GM23338 (cell line): ENCODE data around the gene ANKRD44.

ENCODE experiments used
- EZH2 ChIP-seq: fragments of 200-600 bp; sonication (generic); IDR thresholded peaks from one replicate; pipeline ENCODE4 v1.8.0; 2017; ENCODE audit warnings: antibody characterized with exemption, mild to moderate bottlenecking, low read depth; ENCODE audit not compliant: unreplicated experiment
- EZH2phosphoT487 ChIP-seq: fragments of 200-600 bp; sonication (generic); IDR thresholded peaks from one replicate; pipeline ENCODE4 v1.8.1; 2018; ENCODE audit warnings: antibody characterized with exemption; ENCODE audit not compliant: unreplicated experiment
- JUNB ChIP-seq: IDR thresholded peaks from one replicate; pipeline ENCODE4 v1.6.1; 2016; ENCODE audit warnings: antibody characterized with exemption; ENCODE audit not compliant: unreplicated experiment
- POLR2AphosphoS5 ChIP-seq: IDR thresholded peaks from 2 replicates; pipeline ENCODE4 v1.6.1; 2016; ENCODE audit warnings: antibody characterized with exemption, low read depth
- STAT1 ChIP-seq: IDR thresholded peaks from one replicate; pipeline ENCODE4 v1.6.1; 2016; ENCODE audit warnings: antibody characterized with exemption; ENCODE audit not compliant: unreplicated experiment
- TF ChIP-seq, protein P1 (sequence below): IDR thresholded peaks from 2 replicates; pipeline ENCODE4 v1.6.1; 2016; ENCODE audit warnings: antibody characterized with exemption
- TF ChIP-seq, protein P2 (sequence below): IDR thresholded peaks from one replicate; pipeline ENCODE4 v1.6.1; 2018; ENCODE audit warnings: antibody characterized with exemption; ENCODE audit not compliant: unreplicated experiment
- TF ChIP-seq, protein P3 (sequence below), 2 experiments: fragments of 200-600 bp in 1 of 2; sonication (generic) in 1 of 2; conservative IDR thresholded peaks; 2 replicates each; pipeline versions ENCODE4 v1.5.1 to v1.6.1; 2016 to 2017; ENCODE audit warnings: antibody characterized with exemption in 2 of 2, low read depth in 2 of 2, mild to moderate bottlenecking in 2 of 2, moderate library complexity in 1 of 2

DNA sequence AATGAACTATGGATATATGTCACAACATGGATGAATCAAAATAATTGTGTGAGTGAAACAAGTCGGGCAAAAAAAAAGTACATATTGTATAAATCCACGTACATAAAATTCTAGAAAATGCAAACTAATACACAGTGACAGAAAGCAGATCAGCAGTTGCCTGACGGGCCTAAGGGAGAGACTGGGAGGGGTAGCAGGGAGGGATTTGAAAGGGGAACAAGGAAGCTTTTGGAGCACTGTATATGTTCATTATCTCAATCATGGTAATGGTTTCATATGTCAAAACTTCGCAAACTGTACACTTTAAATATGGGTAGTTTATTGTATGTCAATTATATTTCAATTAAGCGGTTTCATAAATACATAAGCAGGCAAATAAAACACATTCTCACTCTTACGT is 153.8 kb downstream of the ANKRD44 start:
- no peak for TF ChIP-seq EZH2phosphoT487
- TF ChIP-seq, protein P1, sequence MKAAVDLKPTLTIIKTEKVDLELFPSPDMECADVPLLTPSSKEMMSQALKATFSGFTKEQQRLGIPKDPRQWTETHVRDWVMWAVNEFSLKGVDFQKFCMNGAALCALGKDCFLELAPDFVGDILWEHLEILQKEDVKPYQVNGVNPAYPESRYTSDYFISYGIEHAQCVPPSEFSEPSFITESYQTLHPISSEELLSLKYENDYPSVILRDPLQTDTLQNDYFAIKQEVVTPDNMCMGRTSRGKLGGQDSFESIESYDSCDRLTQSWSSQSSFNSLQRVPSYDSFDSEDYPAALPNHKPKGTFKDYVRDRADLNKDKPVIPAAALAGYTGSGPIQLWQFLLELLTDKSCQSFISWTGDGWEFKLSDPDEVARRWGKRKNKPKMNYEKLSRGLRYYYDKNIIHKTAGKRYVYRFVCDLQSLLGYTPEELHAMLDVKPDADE: no peak
- TF ChIP-seq, protein P2, sequence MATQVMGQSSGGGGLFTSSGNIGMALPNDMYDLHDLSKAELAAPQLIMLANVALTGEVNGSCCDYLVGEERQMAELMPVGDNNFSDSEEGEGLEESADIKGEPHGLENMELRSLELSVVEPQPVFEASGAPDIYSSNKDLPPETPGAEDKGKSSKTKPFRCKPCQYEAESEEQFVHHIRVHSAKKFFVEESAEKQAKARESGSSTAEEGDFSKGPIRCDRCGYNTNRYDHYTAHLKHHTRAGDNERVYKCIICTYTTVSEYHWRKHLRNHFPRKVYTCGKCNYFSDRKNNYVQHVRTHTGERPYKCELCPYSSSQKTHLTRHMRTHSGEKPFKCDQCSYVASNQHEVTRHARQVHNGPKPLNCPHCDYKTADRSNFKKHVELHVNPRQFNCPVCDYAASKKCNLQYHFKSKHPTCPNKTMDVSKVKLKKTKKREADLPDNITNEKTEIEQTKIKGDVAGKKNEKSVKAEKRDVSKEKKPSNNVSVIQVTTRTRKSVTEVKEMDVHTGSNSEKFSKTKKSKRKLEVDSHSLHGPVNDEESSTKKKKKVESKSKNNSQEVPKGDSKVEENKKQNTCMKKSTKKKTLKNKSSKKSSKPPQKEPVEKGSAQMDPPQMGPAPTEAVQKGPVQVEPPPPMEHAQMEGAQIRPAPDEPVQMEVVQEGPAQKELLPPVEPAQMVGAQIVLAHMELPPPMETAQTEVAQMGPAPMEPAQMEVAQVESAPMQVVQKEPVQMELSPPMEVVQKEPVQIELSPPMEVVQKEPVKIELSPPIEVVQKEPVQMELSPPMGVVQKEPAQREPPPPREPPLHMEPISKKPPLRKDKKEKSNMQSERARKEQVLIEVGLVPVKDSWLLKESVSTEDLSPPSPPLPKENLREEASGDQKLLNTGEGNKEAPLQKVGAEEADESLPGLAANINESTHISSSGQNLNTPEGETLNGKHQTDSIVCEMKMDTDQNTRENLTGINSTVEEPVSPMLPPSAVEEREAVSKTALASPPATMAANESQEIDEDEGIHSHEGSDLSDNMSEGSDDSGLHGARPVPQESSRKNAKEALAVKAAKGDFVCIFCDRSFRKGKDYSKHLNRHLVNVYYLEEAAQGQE: no peak
- TF ChIP-seq, protein P3, sequence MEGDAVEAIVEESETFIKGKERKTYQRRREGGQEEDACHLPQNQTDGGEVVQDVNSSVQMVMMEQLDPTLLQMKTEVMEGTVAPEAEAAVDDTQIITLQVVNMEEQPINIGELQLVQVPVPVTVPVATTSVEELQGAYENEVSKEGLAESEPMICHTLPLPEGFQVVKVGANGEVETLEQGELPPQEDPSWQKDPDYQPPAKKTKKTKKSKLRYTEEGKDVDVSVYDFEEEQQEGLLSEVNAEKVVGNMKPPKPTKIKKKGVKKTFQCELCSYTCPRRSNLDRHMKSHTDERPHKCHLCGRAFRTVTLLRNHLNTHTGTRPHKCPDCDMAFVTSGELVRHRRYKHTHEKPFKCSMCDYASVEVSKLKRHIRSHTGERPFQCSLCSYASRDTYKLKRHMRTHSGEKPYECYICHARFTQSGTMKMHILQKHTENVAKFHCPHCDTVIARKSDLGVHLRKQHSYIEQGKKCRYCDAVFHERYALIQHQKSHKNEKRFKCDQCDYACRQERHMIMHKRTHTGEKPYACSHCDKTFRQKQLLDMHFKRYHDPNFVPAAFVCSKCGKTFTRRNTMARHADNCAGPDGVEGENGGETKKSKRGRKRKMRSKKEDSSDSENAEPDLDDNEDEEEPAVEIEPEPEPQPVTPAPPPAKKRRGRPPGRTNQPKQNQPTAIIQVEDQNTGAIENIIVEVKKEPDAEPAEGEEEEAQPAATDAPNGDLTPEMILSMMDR (conservative IDR thresholded peaks at IDR 0.05; ENCODE audit: low read depth in 2 of 2): no peak
- no peak for TF ChIP-seq POLR2AphosphoS5
- TF ChIP-seq EZH2: no peak
- TF ChIP-seq JUNB: no peak
- no peak for TF ChIP-seq STAT1
